ENCODE results near the gene HTRA3.

Gene HTRA3

GRCh38 chr4:8291036-8291682 lies 21.6 kb downstream of the HTRA3 start:
- Histone ChIP-seq H3K4me3 (replicated peaks; ENCODE audit: low read depth, low read length) (no peak overlapping the region), H3K27me3 (replicated peaks; ENCODE audit: control insufficient read depth, insufficient read depth, low read length) (no peaks in the 10 kb centered on the region; the same call in 1 of the 2 replicates), H3K36me3 (ENCODE audit: control insufficient read depth, insufficient read depth, low read length) (no peaks in the 10 kb centered on the region)
- TF ChIP-seq, protein P1, sequence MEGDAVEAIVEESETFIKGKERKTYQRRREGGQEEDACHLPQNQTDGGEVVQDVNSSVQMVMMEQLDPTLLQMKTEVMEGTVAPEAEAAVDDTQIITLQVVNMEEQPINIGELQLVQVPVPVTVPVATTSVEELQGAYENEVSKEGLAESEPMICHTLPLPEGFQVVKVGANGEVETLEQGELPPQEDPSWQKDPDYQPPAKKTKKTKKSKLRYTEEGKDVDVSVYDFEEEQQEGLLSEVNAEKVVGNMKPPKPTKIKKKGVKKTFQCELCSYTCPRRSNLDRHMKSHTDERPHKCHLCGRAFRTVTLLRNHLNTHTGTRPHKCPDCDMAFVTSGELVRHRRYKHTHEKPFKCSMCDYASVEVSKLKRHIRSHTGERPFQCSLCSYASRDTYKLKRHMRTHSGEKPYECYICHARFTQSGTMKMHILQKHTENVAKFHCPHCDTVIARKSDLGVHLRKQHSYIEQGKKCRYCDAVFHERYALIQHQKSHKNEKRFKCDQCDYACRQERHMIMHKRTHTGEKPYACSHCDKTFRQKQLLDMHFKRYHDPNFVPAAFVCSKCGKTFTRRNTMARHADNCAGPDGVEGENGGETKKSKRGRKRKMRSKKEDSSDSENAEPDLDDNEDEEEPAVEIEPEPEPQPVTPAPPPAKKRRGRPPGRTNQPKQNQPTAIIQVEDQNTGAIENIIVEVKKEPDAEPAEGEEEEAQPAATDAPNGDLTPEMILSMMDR (IDR thresholded peaks at IDR 0.05; ENCODE audit: insufficient read depth, low read length, poor library complexity, severe bottlenecking): no peak
- DNase-seq (ENCODE audit: extremely low read depth, insufficient read length): no peak

DNA sequence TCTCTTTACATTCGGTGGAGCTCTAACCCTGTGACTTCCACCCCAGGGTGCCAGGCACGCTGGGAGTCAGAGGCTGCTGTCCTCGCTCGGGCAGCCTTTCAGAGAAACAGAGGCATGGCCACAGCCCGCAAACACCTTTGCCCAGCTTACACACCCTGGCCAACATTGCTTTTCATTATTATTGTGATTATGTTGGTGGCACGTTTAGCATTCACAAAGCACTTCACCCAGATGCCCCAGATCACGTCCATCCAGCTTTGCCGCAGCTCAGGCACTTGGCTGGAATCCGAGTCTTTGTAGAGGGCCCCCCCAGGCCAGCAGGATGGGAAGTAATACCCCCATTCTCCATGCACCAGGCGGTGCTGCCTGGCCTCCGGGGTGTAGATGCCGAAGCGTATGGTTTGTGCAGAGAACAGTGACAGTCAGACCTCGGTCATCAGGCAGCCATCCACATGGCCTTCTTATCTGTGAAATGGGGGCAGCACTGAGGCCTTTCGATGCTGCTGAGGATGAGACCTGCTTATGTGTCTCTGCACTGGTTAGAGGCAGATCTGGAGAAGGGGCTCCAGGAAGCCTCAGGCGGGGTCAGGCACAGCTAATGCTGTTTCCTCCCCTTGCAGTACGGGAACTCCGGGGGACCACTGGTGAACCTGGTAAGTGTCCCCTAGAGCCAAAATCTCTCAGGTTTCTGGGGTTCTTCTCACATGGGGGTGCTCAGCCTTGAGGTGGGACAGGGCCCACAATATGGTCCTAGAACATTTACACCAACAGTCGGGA lies 22.3 kb downstream of the HTRA3 start:
- no peak for DNase-seq (ENCODE audit: extremely low read depth, insufficient read length)
- Histone ChIP-seq H3K4me3 (replicated peaks; ENCODE audit: low read depth, low read length) (no peak overlapping the region), H3K36me3 (ENCODE audit: control insufficient read depth, insufficient read depth, low read length) (no peaks in the 10 kb centered on the region), H3K27me3 (replicated peaks; ENCODE audit: control insufficient read depth, insufficient read depth, low read length) (no peaks in the 10 kb centered on the region; the same call in 1 of the 2 replicates)
- TF ChIP-seq, protein P1 (IDR thresholded peaks at IDR 0.05; ENCODE audit: insufficient read depth, low read length, poor library complexity, severe bottlenecking): no peak

- no peaks in the 10 kb centered on the region; the same call in 1 of the 2 replicates for H3K27me3 ChIP-seq (replicated peaks; ENCODE audit: control insufficient read depth, insufficient read depth, low read length)
- TF ChIP-seq, protein P1 (IDR thresholded peaks at IDR 0.05; ENCODE audit: insufficient read depth, low read length, poor library complexity, severe bottlenecking): no peak
- H3K4me3 ChIP-seq (replicated peaks; ENCODE audit: low read depth, low read length): no peak overlapping the region
- DNase-seq (ENCODE audit: extremely low read depth, insufficient read length): no peak
- no peaks in the 10 kb centered on the region for H3K36me3 ChIP-seq (ENCODE audit: control insufficient read depth, insufficient read depth, low read length)
These were observed 23.0 kb downstream of the HTRA3 start for GRCh38 chr4:8292478-8293107.

- TF ChIP-seq, protein P1 (IDR thresholded peaks at IDR 0.05; ENCODE audit: insufficient read depth, low read length, poor library complexity, severe bottlenecking): no peak
- Histone ChIP-seq H3K36me3 (ENCODE audit: control insufficient read depth, insufficient read depth, low read length) (no peaks in the 10 kb centered on the region), H3K4me3 (replicated peaks; ENCODE audit: low read depth, low read length) (no peak overlapping the region), H3K27me3 (replicated peaks; ENCODE audit: control insufficient read depth, insufficient read depth, low read length) (no peaks in the 10 kb centered on the region; the same call in 1 of the 2 replicates)
- no peak for DNase-seq (ENCODE audit: extremely low read depth, insufficient read length)
These were observed 23.8 kb downstream of the HTRA3 start for GRCh38 chr4:8293131-8293975.

DNA sequence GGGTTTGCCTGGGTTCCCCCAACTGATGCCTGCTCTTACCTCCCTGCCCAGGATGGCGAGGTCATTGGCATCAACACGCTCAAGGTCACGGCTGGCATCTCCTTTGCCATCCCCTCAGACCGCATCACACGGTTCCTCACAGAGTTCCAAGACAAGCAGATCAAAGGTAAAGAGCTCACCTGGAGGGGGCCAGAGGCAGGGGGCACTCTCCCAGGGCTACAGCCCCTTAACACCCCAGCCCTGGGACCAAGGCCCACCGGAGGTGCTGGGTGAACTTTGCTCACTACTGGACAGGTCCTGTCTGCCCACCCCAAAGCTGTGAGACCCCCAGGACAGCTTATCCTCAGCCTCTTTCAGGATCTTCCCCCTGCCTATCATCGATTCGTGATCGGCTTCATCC lies 24.5 kb downstream of the HTRA3 start:
- TF ChIP-seq, protein P1 (IDR thresholded peaks at IDR 0.05; ENCODE audit: insufficient read depth, low read length, poor library complexity, severe bottlenecking): no peak
- no peak for DNase-seq (ENCODE audit: extremely low read depth, insufficient read length)
- H3K4me3 ChIP-seq (replicated peaks; ENCODE audit: low read depth, low read length): no peak overlapping the region
- no peaks in the 10 kb centered on the region for H3K36me3 ChIP-seq (ENCODE audit: control insufficient read depth, insufficient read depth, low read length)
- H3K27me3 ChIP-seq (replicated peaks; ENCODE audit: control insufficient read depth, insufficient read depth, low read length): no peaks in the 10 kb centered on the region; the same call in 1 of the 2 replicates
